ENCODE data around the gene EDAR. TPM values are rescaled to one million over a fixed set of nuclear protein-coding genes. Genes with fewer than 3 reads are reported as not detected.

EDAR gene
- total RNA-seq, 2 donors from 2014 or later: not detected

- Histone ChIP-seq H3K36me3 (ENCODE audit: control insufficient read depth, insufficient read depth, low read length) (peaks cover 48% of the 10 kb centered on the region), H3K9me3 (ENCODE audit: control insufficient read depth, low read length) (peaks cover 22% of the 10 kb centered on the region), H3K27ac (ENCODE audit: low read depth, low read length) (no peak overlapping the region), H3K4me1 (ENCODE audit: control insufficient read depth, insufficient read depth, low read length) (no peaks in the 10 kb centered on the region), H3K9ac (ENCODE audit: extremely low read depth, low read length, poor library complexity, severe bottlenecking) (no peak overlapping the region), H3K27me3 (ENCODE audit: control insufficient read depth, insufficient read depth, low read length, poor library complexity, severe bottlenecking) (no peaks in the 10 kb centered on the region), H3K4me3 (ENCODE audit: low read length) (no peak overlapping the region)
- Mint-ChIP-seq H3K4me3 (no peak overlapping the region), H3K4me1 (no peaks in the 10 kb centered on the region), H3K36me3 (ENCODE audit: low read depth) (peaks cover 44% of the 10 kb centered on the region), H3K9me3 (peaks cover 9% of the 10 kb centered on the region), H3K27ac (no peak overlapping the region), H3K27me3 (ENCODE audit: insufficient read depth) (no peaks in the 10 kb centered on the region)
- DNase-seq: no peak
- no peak for TF ChIP-seq CTCF (conservative IDR thresholded peaks at IDR 0.05)
Measured at GRCh38 chr2:108866041-108866440, 123.0 kb downstream of the EDAR start.

GRCh38 chr2:108858894-108859293 lies 130.1 kb downstream of the EDAR start:
- H3K4me1 ChIP-seq (ENCODE audit: control insufficient read depth, insufficient read depth, low read length): no peaks in the 10 kb centered on the region
- Mint-ChIP-seq H3K9me3 (no peaks in the 10 kb centered on the region), H3K36me3 (ENCODE audit: low read depth) (peaks cover 32% of the 10 kb centered on the region), H3K27ac (no peak overlapping the region), H3K4me3 (no peak overlapping the region), H3K4me1 (no peaks in the 10 kb centered on the region), H3K27me3 (ENCODE audit: insufficient read depth) (no peaks in the 10 kb centered on the region)
- no peaks in the 10 kb centered on the region for H3K27me3 ChIP-seq (ENCODE audit: control insufficient read depth, insufficient read depth, low read length, poor library complexity, severe bottlenecking)
- H3K9ac ChIP-seq (ENCODE audit: extremely low read depth, low read length, poor library complexity, severe bottlenecking): no peak overlapping the region
- no peaks in the 10 kb centered on the region for H3K9me3 ChIP-seq (ENCODE audit: control insufficient read depth, low read length)
- no peak for TF ChIP-seq CTCF (conservative IDR thresholded peaks at IDR 0.05)
- H3K36me3 ChIP-seq (ENCODE audit: control insufficient read depth, insufficient read depth, low read length): peaks cover 14% of the 10 kb centered on the region
- no peak overlapping the region for H3K4me3 ChIP-seq (ENCODE audit: low read length)
- DNase-seq: no peak
- H3K27ac ChIP-seq (ENCODE audit: low read depth, low read length): no peak overlapping the region
- 87 to 93% methylated on average over 3 of the region's 3 CpGs for WGBS, 2 experiments (ENCODE audit: insufficient coverage in 1 of 2, insufficient read length in 1 of 2)

GRCh38 chr2:108855194-108855593 lies 133.8 kb downstream of the EDAR start:
- no peak overlapping the region for H3K4me3 Mint-ChIP-seq
- Histone ChIP-seq H3K4me1 (ENCODE audit: control insufficient read depth, insufficient read depth, low read length) (no peaks in the 10 kb centered on the region), H3K9me3 (ENCODE audit: control insufficient read depth, low read length) (peaks cover 7% of the 10 kb centered on the region), H3K4me3 (ENCODE audit: low read length) (no peak overlapping the region), H3K27me3 (ENCODE audit: control insufficient read depth, insufficient read depth, low read length, poor library complexity, severe bottlenecking) (no peaks in the 10 kb centered on the region), H3K36me3 (ENCODE audit: control insufficient read depth, insufficient read depth, low read length) (peaks cover 23% of the 10 kb centered on the region), H3K27ac (ENCODE audit: low read depth, low read length) (no peak overlapping the region), H3K9ac (ENCODE audit: extremely low read depth, low read length, poor library complexity, severe bottlenecking) (no peak overlapping the region)
- H3K36me3 Mint-ChIP-seq (ENCODE audit: low read depth): peaks cover 52% of the 10 kb centered on the region
- H3K27ac Mint-ChIP-seq: no peak overlapping the region
- TF ChIP-seq CTCF (conservative IDR thresholded peaks at IDR 0.05): peak; percentile 32
- H3K9me3 Mint-ChIP-seq: no peaks in the 10 kb centered on the region
- DNase-seq: no peak
- WGBS, 2 experiments (ENCODE audit: insufficient coverage in 1 of 2, insufficient read length in 1 of 2): 90% methylated on average over 1 of the region's 1 CpG; no CpG with 5 or more reads in 1 of the 2 experiments
- no peaks in the 10 kb centered on the region for H3K4me1 Mint-ChIP-seq
- H3K27me3 Mint-ChIP-seq (ENCODE audit: insufficient read depth): no peaks in the 10 kb centered on the region
